C1 segment of cervical spinal cord (tissue), 14 donors: ENCODE results near the gene STARD7.
"Not testable (repeated sequence)": the region's sequence is repeated elsewhere in the genome, so short reads cannot be mapped to it uniquely, and the experiment has no call there.

Experiments used
- DNase-seq, 14 donors: peaks; one replicate each; lab custom pipeline; 2025; lab: John Stamatoyannopoulos, UW

Gene STARD7

GRCh38 chr2:96150007-96150640 is 58.5 kb downstream of the STARD7 start:
- DNase-seq = no peak

DNA sequence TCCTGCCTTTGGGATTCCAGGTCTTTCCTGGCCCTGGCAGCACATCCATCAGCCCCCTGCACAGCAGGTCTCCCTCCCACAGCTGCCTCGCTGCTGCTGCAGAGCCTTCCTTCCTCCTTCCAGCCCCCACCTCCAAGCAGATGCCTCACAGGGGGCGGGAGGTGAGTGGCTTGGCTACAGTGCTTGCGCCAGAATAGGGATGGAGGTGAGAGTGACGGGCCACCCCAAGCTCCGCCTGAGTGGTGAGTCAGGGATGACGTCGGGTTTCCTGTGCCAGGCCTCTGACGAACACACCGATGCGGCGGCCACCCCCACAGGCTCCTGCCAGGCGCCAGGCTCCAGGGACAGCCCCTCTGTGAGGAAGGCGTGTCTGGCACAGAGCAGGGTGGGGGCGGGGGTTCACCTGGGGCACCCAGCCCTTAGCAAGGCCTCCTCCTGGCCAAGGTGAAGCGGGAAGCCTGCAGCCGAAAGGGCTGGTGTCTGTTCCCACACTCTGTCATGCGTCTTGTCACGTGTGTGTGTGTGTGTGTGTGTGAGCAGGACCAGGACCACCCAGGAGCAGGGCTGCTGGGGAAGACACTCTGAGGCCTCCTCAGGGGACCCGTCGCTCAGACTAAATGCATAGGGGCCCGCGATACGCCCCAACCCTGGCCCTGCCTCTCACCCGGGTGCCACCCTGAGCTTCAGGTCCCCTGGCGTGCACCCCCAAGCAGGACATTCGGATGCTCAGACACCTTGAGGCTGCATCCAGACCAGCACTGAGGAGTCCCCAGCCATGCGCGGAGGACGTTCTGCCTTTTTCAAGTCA is 60.0 kb downstream of the STARD7 start:
- DNase-seq = peak in 1 of 14 donors; percentile 51

DNA sequence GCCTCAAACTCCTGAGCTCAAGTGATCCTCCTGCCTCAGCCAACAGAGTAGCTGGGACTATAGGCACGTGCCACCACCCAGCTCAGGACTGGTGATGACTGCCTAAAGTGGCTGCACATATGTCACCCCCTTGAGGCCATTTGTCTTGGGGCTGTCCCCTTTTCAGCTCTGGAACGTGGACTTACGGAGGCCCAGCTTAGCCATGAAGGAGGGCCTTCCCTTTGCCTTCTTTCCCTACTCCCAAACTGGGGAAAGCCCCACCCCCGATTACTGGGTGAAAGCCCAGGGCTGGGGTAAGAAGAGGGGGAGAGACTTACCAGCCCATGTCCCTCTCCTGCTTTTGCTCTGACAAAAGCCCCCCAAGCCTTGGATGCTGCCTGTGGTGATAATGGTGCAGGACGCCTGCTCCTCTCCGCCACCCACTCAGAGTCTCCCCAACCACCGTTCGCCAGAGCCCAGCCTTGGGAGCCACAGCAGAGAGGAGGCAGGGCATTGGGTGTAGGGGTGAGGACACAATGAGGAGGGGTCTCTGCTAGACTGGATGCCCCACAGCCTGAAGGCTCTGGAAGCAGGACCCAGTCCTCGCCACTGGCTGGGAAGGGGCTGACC is 60.9 kb downstream of the STARD7 start:
- no peak for DNase-seq

GRCh38 chr2:96146881-96147592 is 61.6 kb downstream of the STARD7 start:
- no peak for DNase-seq

- DNase-seq = peak in 8 of 14 donors; percentile 20 to 42 (median 32)
Observed at GRCh38 chr2:96146153-96146880, 62.3 kb downstream of the STARD7 start.

DNA sequence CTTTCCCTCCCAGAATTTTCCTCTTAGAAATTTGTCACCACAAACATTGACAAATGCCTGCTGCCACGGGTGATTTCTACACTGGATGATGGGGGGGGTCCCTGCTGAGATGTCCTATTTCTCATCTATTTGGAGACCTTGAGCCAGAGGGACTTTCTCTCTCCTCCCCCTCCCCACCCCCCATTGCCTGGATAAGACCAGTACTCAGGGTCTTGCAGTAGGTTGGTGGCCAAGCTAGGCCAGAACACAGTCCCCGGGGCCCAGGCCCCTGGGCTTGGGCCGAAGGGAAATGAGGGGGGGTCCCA is 62.8 kb downstream of the STARD7 start:
- no peak for DNase-seq

DNA sequence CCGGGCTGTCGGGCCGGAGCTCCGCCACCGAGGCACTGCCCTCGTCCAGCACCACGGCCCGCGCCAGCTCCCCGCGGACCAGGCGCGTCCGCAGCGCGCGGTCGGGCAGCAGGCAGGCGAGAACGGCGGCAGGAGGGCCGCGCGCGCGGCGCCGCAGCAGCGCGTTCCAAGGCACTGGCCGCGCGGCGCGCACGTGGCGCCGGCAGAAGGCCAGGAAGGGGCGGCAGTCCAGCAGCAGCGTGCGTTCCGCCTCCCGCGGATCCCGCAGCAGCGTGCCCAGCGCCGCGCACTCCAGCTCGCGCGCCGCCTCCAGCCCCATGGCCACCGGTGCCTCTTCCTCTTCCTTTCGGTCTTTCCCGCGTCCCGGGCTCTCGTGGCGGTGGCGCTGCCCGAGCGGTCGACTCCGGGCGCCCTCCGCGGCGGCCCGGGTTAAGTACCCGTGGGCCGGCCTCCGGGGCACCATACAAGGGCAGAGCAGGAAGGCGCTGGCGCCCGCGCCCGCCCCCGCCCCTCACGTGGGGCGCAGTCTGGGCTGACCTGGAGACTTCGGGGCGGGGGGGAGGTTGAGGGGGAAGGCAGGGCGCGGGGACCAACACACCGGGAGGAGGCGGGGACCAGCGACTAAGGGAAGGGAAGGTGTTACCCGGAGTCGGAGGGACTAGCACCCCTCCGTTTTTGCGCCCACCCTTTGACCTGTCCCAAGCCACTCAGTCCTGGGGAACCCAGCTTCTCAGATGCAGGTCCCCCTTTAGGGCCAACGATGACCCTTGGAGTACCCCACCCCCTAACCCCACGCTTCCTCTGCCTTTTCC is 63.4 kb downstream of the STARD7 start, which contains the start of gene DUSP2:
Gene DUSP2, minus strand, starts transcription at position 405 of the 812 bp plus-strand sequence. Its CDS starts 86 bp downstream, at position 319.
- peak in 10 of 14 donors; percentile 31 to 77 (median 68) for DNase-seq

DNA sequence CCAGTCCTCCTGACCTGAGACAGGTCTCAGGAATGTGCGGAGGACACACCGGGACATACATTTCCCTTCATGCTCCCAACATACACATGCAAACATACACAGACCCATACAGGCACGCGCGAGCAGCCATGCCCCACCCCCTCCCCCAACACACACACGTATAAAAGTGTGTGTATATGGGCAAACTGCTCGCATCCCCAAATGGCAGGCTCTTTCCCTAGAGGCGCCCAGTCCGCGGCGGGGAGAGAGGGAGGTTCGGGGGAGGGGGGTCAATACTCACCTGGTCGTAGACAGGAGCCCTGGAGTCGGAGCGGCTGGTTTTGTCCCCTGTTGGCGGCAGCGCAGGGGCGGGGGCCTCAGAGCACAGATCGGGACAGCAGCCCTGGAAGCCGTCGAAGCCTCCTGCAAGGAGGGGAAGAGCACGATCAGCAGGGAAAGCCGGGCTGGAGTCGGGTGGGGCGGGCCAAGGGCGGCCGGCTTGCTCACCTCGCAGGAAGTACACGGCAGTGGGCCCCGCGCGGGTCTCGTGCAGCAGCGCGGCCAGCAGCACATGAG is 64.1 kb downstream of the STARD7 start:
- DNase-seq = peak in 3 of 14 donors; percentile 40 to 58 (median 48)

DNA sequence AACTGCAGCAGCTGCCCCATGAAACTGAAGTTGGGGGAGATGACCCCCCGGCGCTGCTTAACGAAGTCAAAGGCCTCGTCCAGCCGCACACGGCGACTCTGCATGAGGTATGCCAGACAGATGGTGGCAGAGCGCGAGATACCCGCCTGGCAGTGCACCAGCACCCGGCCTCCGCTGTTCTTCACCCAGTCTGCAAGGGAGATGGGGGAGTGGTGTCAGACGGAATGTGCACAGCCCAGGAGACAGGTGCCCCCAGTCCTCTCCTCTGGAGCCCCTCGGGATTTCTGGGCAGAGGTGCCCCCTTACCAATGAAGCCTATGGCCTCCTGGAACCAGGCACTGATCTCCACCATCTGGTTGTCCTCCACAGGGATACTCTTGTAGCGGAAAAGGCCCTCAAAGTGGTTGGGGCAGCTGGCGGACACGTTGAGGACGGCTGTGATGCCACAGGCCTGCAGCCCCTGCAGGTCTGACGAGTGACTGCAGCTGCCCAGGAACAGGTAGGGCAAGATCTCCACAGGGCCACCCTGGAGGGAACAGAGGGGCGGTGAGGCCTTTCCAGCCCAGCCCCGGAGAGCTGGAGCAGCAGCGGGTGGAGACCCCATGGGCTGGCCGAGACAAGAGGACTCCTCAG is 64.7 kb downstream of the STARD7 start:
- peak in 1 of 14 donors; percentile 62 for DNase-seq

DNA sequence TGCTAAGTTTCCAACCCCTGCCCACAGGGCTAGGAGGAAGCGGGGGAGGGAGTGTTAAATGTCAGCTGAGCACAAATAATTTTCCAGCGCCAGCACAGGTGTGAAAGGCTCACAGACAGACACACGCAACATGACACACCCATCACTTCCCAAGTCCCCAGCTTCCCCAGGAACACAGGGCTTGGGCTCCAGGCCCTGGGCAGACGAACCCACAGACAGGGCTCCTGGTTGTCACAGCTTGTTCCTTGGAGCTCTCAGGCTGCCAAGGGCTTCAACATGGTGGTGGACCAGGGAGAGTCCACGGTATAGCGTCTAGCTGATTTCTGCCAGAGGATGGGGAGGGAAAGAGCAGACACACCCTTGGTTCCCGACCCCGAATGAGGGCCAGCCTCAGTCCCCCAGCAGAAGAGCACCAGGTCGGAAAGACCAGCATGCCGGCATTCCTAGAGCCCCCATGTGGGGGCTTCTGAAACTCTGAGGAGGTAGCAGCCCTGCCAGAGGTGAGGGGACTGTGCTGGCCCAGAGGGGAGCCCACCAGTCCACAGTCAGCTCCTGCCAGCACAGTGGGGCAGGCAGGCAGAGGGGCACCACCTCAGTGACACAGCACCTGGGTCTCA is 65.3 kb downstream of the STARD7 start:
- peak in 1 of 14 donors; percentile 14 for DNase-seq

GRCh38 chr2:96142217-96143113 is 66.2 kb downstream of the STARD7 start:
- no peak for DNase-seq

GRCh38 chr2:96141624-96141967 is 67.0 kb downstream of the STARD7 start:
- DNase-seq = not testable (repeated sequence)

DNA sequence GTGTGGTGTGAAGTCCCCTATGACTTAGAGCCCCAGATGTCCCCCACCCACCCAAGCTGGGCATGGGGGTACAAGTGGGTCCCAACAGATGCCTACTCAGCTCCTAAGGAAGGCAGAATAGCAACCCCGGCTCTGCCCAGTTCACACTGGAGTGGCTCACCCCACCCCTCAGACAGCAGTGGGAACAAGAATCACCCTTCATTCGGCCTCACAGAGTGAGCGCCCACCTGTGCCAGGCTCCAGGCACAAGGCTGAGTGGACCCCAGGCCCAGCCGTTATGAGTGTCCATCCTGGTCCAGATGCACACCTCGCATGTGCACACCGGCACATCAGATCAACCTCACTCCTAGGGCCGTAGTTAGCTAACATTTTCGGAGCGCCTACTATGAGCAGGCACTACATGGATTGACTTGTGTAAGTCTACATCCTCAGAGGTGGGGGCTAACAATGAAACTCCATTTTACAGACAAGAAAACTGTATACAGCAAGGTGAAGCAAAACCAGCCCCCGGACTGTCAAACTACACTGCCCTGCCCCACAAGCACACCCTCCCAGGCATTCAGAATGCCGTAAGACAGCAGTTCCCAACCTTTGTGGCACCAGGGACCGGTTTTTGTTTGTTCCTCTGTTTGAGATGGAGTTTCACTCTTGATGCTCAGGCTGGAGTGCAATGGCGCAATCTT is 67.5 kb downstream of the STARD7 start:
- no peak for DNase-seq

DNA sequence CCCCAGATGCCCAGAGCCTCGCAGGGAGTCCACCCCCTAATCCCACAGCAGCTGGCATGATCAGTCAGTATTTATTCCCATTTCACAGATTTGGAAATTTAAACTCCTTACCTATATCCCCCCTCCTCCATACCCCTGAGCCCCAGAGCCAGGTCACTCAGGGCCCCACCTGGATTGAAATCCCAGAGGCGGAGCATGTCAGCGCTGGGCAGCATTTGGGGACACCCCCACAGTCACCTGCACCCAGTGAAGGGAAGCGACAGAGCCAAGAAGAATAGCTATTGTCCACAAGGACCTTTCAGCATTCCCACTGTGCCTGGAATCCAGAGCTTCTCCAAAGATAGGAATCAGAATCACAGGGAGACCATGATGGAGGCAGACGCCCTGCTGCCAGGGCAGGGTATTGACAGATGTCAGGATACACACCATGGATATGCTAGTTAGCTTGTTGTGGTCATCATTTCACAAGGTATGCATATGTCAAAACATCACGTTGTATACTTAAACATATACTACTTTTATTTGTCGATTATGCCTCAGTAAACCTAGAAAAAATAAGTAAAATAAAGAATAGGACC is 69.4 kb downstream of the STARD7 start:
- no peak for DNase-seq

DNA sequence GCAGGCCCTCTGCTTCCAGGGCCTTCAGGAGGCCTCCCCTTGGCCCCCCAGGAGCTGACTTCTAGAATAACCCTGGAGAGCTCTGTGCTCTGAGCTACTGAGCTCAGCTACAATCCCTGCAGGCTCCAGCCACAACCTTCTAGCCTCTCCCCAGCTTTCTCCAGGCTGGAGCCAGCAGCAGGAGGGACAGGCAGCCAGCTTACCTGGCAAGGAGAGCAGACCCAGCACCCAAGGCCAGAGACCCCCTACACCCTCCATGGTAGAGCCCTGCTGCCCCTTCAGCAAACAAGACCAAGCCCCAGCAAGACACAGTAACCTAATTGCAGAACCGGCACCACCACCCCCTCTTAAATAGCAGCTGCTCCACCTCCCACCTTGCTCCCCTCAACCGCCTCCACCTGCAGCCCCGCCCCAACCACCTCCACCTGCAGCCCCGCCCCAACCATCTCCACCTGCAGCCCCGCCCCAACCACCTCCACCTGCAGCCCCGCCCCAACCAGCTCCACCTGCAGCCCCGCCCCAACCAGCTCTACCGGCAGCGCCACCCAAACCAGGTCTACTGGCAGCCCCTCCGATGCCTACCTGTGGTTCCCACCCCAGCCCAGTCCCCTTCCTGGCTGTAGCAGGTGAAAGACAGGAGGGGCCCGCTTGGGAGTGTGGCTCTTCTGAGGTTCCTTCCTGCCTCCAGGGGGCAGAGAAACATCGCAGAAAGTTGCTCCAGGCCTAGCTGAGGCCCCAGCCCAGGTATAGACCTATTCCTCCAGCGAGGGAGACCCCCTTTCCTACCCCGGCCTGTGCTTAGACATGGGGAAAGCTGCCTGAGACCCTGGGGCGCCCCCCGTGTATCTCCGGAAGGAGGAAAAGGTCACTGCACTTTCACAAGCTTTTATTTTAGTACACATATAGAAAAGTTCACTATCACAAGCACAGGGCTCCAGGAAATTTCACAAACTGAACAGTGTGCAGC is 70.2 kb downstream of the STARD7 start, which contains the start of gene ASTL:
Gene ASTL, minus strand, starts transcription at position 324 of the 967 bp plus-strand sequence. Its CDS starts 66 bp downstream, at position 258.
- peak in 2 of 14 donors; percentile 4 to 16 for DNase-seq
